GM12875 (cell line): ENCODE measurements around the gene NRP1.

Source experiments
- H3K4me3 ChIP-seq: one replicate; pipeline ENCODE4 v1.5.1; 2011; ENCODE audit warnings: low read depth, low read length, control low read depth
- TF ChIP-seq, protein P1 (sequence below): IDR thresholded peaks from 2 replicates; pipeline ENCODE4 v1.5.1; 2011; ENCODE audit warnings: low read depth, mild to moderate bottlenecking, control low read depth, inconsistent platforms, low read length, moderate library complexity, borderline replicate concordance; ENCODE audit not compliant: insufficient read depth

Gene NRP1

GRCh38 chr10:33336582-33337325 is 2.3 kb upstream of the NRP1 start:
- TF ChIP-seq, protein P1, sequence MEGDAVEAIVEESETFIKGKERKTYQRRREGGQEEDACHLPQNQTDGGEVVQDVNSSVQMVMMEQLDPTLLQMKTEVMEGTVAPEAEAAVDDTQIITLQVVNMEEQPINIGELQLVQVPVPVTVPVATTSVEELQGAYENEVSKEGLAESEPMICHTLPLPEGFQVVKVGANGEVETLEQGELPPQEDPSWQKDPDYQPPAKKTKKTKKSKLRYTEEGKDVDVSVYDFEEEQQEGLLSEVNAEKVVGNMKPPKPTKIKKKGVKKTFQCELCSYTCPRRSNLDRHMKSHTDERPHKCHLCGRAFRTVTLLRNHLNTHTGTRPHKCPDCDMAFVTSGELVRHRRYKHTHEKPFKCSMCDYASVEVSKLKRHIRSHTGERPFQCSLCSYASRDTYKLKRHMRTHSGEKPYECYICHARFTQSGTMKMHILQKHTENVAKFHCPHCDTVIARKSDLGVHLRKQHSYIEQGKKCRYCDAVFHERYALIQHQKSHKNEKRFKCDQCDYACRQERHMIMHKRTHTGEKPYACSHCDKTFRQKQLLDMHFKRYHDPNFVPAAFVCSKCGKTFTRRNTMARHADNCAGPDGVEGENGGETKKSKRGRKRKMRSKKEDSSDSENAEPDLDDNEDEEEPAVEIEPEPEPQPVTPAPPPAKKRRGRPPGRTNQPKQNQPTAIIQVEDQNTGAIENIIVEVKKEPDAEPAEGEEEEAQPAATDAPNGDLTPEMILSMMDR, result no peak
- no peak overlapping the region for H3K4me3 ChIP-seq

- TF ChIP-seq, protein P1, result no peak
- H3K4me3 ChIP-seq, result no peak overlapping the region
These were observed 1.5 kb upstream of the NRP1 start for GRCh38 chr10:33335801-33336581.

DNA sequence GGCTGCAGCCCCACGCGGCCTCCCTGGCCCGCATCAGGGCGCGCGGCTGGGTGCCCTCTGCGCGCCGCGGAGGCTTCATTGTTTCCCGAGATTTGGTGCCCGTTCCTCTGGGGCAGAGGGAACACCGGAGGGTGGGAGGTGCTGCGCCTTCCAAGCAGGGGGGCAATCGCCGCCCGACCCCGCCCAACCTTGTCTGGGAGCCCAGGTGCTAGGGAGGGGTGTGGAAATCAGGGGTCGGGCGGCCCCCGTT is 1.0 kb upstream of the NRP1 start:
- TF ChIP-seq, protein P1, result no peak
- H3K4me3 ChIP-seq, result no peak overlapping the region

DNA sequence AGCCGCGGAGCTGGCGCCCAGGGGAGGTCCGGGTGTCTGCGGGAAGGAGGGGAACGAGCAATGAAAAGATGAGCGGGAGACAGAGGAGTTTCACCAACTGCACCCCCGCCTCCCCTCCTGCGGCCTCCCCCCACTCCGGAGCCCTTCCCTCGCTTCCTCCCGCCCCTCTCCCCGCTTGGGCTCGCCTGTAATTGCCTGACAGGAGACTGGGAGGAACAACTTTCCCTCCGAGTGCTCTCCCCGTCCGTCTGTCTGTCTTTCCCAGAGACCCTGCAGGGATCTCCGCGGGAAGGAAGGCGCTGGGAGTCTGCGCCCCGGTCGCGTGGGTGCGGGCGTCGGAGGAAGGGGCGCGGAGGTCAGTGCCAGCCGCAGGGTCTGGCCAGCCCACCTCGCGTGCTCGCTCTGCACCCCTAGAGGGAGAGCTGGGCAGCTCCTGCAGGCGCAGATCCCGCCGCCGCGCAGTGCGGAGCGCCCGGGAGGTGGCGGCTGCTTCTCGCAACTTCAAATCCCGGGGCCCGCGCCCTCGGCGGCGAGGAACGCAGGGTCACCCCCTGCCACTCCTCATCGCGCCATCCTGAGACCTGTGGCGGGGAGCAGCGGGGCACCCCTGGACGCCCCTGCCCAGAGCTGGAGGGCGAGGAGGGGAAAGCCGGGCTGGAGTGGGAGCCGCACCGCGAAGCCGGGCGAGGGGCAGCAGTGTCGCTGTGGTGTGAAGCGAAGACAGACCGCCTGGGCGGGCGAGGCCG is 511 bp upstream of the NRP1 start:
- TF ChIP-seq, protein P1, result no peak
- H3K4me3 ChIP-seq, result no peak overlapping the region

DNA sequence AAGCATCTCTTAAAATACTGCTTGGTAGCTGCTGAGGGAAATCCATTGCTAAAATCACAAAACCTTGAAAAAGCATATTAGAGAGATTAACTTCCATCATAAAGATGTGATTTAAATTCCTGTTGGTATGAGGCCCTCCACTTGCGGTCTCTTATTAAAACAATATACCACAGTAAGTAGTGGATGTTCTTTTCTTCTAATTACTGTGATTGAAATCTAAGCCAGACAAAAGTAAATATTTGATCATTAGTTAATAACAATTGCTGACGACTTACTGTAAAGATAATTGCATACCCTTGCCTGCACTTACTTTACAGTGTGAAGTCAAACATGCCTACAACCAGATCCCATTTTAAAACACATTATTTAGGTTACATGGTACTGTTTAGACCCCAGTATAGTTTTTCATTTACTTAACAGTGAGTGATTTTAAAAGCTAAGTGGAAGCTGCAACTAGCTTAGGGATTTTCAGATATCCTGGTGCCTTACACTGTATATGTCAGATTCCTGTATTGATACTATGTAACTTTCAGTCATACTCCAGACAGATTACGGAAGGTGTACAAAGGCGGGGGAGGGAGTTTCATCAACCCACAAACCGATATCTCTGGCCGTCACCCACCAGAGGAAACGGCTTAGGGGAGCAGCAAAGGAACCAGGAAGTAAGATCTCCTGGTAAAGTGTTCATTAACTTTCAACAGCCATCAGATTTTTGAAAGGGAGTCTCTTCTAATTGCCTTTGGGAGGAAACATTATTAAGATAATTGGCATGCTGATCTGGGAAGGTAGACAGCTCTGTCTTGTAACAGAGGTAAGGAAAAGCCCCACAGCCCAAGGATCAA is 986 bp downstream of the NRP1 start:
- TF ChIP-seq, protein P1, result no peak
- H3K4me3 ChIP-seq, result no peak overlapping the region

- no peak overlapping the region for H3K4me3 ChIP-seq
- TF ChIP-seq, protein P1, result no peak
These were observed 2.0 kb downstream of the NRP1 start for GRCh38 chr10:33332183-33333065.
